Adrenal gland (tissue), 12 donors: Measurements from ENCODE around the gene C3orf52. TPM values are rescaled to one million over a fixed set of nuclear protein-coding genes. Genes with fewer than 3 reads are reported as not detected.

Source experiments
- DNase-seq, 7 donors: peaks; one replicate each; pipeline ENCODE4 v3.0.0-alpha.2; 2019 to 2020
- H3K27ac ChIP-seq, 5 donors: fragments of 200-600 bp; sonication (generic) in 4 of 5; 1 replicate in 3 of 5; 2 replicates in 2 of 5; pipeline versions ENCODE4 v1.5.1 to v1.8.0; 2016 to 2020; ENCODE audit warnings: mild to moderate bottlenecking in 1 of 5
- H3K27me3 ChIP-seq: fragments of 200-600 bp; 2 replicates; pipeline ENCODE4 v1.8.0; 2021
- H3K36me3 ChIP-seq, 2 donors: fragments of 200-600 bp; replicated peaks in 1 of 2; 1 replicate in 1 of 2; 2 replicates in 1 of 2; pipeline versions ENCODE4 v1.5.1 to v1.8.0; 2018 to 2022
- H3K4me1 ChIP-seq, 2 donors: fragments of 200-600 bp; replicated peaks in 1 of 2; 1 replicate in 1 of 2; 2 replicates in 1 of 2; pipeline versions ENCODE4 v1.5.1 to v1.8.0; 2018 to 2021
- H3K4me3 ChIP-seq, 4 donors: fragments of 200-600 bp; sonication (generic) in 3 of 4; one replicate each; pipeline ENCODE4 v1.5.1; 2016 to 2018
- H3K9me3 ChIP-seq, 3 donors: fragments of 200-600 bp; sonication (generic) in 1 of 3; replicated peaks in 1 of 3; 1 replicate in 2 of 3; 2 replicates in 1 of 3; pipeline versions ENCODE4 v1.5.1 to v1.8.0; 2016 to 2021
- CTCF ChIP-seq, 6 experiments: fragments of 450-650 bp in 4 of 6; fragments of 200-600 bp in 2 of 6; sonication (generic) in 1 of 6; IDR thresholded peaks; 1 replicate in 5 of 6; 2 replicates in 1 of 6; pipeline versions ENCODE4 v1.5.1 to v1.8.0; 2016 to 2021; ENCODE audit warnings: antibody characterized with exemption in 6 of 6, mild to moderate bottlenecking in 2 of 6, moderate library complexity in 1 of 6
- POLR2A ChIP-seq, 2 donors: fragments of 450-650 bp; IDR thresholded peaks; one replicate each; pipeline ENCODE4 v1.6.1; 2017; ENCODE audit warnings: antibody characterized with exemption in 2 of 2, mild to moderate bottlenecking in 2 of 2, moderate library complexity in 1 of 2
- WGBS, 4 donors: extraction: QIAGEN DNeasy Blood & Tissue Kit in 2 of 4; methylation state at CpG; one replicate each; pipeline versions ENCODE4 v1.1.5 to v1.1.7; 2013 to 2017; 5-methylcytosine and 5-hydroxymethylcytosine counted together
- intact Hi-C, 2 donors: fragments of 100-400 bp; cut with DNase I; formaldehyde crosslinking; loops; one replicate each; pipeline versions ENCODE4 v1.14.1 to v1.15.0; 2022 to 2023
- polyA plus RNA-seq, 3 donors: library from polyadenylated mRNA; stranded (reverse); fragments of 200-250 nt in 2 of 3; fragments of 350-450 nt in 1 of 3; fragmentation: Illumina TruSeq in 1 of 3; extraction: RNeasy Lipid Tissue Mini Kit (QIAGEN cat#74804) in 1 of 3; gene quantifications; one replicate each; pipeline ENCODE4 v1.2.3, GENCODE V29; 2013 to 2014
- total RNA-seq, 9 donors: library from RNA; depleted of rRNA in 4 of 9; stranded (reverse); fragments of >200 nt in 4 of 9; fragments of 120-200 nt in 1 of 9; fragmentation: NEBNext Ultra II Directional in 1 of 9; extraction: Animal tissue kit (Norgen Biotek cat#: 25700) in 1 of 9; gene quantifications; one replicate each; pipeline versions ENCODE4 v1.1.0 to v1.2.4, GENCODE V29; 2013 to 2023
- donor health status: healthy with polysubstance abuse.
- donor health status: Bipolar disorder and iron deficiency.
- donor health status: DM: yes; HTN: yes; CAD: no.
- donor health status: DM: no; HTN: no; CAD: no.
- donor health status: DM: no; HTN: no; CAD: no.
- donor health status: DM: yes; HTN: yes; CAD: no.

The C3orf52 gene
- total and polyA plus RNA-seq, 12 donors, result 0.06 to 9.0 (median 2.2) TPM

- no peaks in the 10 kb centered on the region for H3K36me3 ChIP-seq
- peaks cover 4 to 14% of the 10 kb centered on the region in 2 donors for H3K4me1 ChIP-seq
- no peaks in the 10 kb centered on the region for H3K27me3 ChIP-seq
- no peak overlapping the region for H3K4me3 ChIP-seq
- no peak for TF ChIP-seq CTCF (IDR thresholded peaks at IDR 0.05)
- TF ChIP-seq POLR2A (IDR thresholded peaks at IDR 0.05), result no peak
- H3K9me3 ChIP-seq, result no peaks in the 10 kb centered on the region
- intact Hi-C loops, result no loop called here
- WGBS, 4 donors, result 61 to 73% (median 66%) methylated on average over 7 of the region's 7 CpGs
- no peak overlapping the region for H3K27ac ChIP-seq
- no peak for DNase-seq
These were observed 42.9 kb downstream of the C3orf52 start for GRCh38 chr3:112128843-112129727.

- H3K36me3 ChIP-seq, result no peaks in the 10 kb centered on the region
- WGBS, 4 donors, result 93 to 96% (median 94%) methylated on average over 4 of the region's 4 CpGs
- intact Hi-C loops, result no loop called here
- no peak overlapping the region for H3K4me3 ChIP-seq
- H3K4me1 ChIP-seq, result peaks cover 4 to 14% of the 10 kb centered on the region in 2 donors
- no peaks in the 10 kb centered on the region for H3K9me3 ChIP-seq
- H3K27ac ChIP-seq, result no peak overlapping the region
- no peak for DNase-seq
- H3K27me3 ChIP-seq, result no peaks in the 10 kb centered on the region
- TF ChIP-seq CTCF (IDR thresholded peaks at IDR 0.05), result no peak
These were observed 43.9 kb downstream of the C3orf52 start for GRCh38 chr3:112129925-112130637.

GRCh38 chr3:112130638-112130993 lies 44.4 kb downstream of the C3orf52 start:
- Histone ChIP-seq H3K27ac (no peak overlapping the region), H3K27me3 (no peaks in the 10 kb centered on the region), H3K9me3 (no peaks in the 10 kb centered on the region), H3K4me3 (no peak overlapping the region), H3K4me1 (peaks cover 4 to 14% of the 10 kb centered on the region in 2 donors), H3K36me3 (no peaks in the 10 kb centered on the region)
- WGBS, 4 donors, result 80 to 91% (median 87%) methylated on average over 3 of the region's 3 CpGs
- intact Hi-C loops, result no loop called here
- TF ChIP-seq CTCF (IDR thresholded peaks at IDR 0.05) (no peak), POLR2A (IDR thresholded peaks at IDR 0.05) (no peak)
- DNase-seq, result no peak

GRCh38 chr3:112131111-112131510 lies 44.9 kb downstream of the C3orf52 start:
- no peak for DNase-seq
- Histone ChIP-seq H3K27me3 (no peaks in the 10 kb centered on the region), H3K9me3 (no peaks in the 10 kb centered on the region), H3K27ac (no peak overlapping the region), H3K4me3 (no peak overlapping the region), H3K4me1 (peaks cover 4 to 14% of the 10 kb centered on the region in 2 donors), H3K36me3 (no peaks in the 10 kb centered on the region)
- WGBS, 4 donors, result 90 to 93% (median 91%) methylated on average over 3 of the region's 3 CpGs
- intact Hi-C loops, result no loop called here
- TF ChIP-seq CTCF (IDR thresholded peaks at IDR 0.05), result no peak
